GM12873 (cell line): ENCODE data around the gene YTHDF1.

Experiments
- TF ChIP-seq, protein P1 (sequence below): IDR thresholded peaks from 2 replicates; pipeline ENCODE4 v1.5.1; 2012; ENCODE audit warnings: low read depth, mild to moderate bottlenecking, moderate library complexity, low read length, control low read depth; ENCODE audit not compliant: insufficient read depth; ENCODE audit errors: missing control alignments

YTHDF1 gene

DNA sequence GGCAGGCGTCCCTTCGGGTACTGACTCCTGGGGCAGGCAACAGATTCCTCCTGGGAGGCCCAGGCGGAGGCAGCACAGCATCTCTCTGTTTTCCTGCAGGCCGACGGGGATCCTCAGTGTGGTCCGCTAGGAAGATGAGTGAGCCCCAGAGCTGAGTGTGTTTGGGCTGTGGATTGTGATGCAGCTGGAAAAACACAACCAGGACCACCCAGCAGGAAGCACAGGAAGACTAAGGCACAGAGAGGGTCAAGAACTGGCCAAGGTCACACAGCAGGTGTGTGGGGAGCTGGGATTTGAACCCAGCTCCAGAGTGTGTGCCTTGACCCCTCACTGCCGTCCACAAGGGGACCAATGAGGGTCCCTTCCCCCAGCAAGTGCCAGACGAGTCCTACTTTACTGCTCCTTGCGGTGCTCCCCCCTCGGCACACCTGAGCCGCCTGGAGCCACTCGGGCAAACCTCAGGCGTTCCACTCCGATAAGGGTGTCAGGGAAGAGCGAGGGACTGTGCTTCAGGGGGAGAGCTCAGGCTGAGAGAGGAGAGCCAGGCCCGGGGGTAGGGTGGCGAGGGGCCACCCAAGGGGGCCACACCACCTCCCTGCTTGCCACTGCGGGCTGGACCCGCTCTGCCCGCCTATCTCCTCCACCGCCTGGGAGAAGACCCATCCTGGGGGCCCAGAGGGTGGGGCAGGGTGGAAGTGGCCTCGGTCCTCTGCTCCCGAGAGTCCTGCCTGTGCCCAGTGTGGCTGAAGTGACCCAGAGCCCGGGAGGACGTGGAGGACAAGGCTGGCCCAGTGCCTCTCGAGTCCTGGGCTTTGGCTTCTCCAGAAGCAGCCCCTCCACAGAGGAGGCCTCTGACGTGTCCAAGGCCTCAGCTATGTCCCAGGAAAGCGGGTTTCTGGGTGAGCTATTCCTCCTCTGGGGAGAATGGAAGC is 63.3 kb downstream of the YTHDF1 start:
- TF ChIP-seq, protein P1, sequence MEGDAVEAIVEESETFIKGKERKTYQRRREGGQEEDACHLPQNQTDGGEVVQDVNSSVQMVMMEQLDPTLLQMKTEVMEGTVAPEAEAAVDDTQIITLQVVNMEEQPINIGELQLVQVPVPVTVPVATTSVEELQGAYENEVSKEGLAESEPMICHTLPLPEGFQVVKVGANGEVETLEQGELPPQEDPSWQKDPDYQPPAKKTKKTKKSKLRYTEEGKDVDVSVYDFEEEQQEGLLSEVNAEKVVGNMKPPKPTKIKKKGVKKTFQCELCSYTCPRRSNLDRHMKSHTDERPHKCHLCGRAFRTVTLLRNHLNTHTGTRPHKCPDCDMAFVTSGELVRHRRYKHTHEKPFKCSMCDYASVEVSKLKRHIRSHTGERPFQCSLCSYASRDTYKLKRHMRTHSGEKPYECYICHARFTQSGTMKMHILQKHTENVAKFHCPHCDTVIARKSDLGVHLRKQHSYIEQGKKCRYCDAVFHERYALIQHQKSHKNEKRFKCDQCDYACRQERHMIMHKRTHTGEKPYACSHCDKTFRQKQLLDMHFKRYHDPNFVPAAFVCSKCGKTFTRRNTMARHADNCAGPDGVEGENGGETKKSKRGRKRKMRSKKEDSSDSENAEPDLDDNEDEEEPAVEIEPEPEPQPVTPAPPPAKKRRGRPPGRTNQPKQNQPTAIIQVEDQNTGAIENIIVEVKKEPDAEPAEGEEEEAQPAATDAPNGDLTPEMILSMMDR, result no peak

DNA sequence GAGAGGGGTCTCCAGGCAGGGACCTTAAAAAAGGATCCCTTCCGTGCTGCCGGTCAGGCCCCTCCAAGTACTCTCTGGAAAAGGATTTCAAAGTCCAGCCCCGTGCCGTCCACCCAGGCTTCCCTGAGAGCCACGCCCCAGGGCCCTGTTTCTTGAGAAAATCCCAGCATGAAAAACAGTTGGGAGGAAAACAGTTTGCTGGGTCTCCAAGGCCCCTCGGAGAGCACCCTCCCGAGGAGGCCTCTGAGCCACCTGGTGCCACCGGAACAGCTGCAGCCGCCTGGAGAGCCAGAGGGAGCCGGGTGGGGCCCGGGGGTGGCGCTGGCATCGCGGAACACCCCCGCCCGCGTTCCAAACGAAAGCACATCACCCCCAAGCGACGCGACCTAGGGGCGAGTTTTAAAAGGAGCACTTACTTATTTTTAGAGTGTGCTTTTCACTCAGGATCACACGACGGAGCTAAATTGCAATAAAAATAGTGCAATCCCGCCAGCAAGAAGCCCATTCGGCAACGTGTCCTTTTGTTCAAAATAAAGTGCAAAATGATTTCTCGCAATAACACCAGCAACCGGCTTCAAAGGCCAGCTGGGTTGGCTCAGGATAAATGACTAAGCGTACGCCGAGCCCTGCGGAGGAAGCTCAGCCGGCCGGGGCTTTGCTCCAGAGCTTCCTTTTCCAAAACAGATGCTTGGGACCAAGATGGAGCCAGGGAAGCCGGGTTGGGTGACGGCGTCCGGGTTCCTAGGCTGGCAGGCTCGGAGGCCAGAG is 64.2 kb downstream of the YTHDF1 start:
- TF ChIP-seq, protein P1, result no peak

DNA sequence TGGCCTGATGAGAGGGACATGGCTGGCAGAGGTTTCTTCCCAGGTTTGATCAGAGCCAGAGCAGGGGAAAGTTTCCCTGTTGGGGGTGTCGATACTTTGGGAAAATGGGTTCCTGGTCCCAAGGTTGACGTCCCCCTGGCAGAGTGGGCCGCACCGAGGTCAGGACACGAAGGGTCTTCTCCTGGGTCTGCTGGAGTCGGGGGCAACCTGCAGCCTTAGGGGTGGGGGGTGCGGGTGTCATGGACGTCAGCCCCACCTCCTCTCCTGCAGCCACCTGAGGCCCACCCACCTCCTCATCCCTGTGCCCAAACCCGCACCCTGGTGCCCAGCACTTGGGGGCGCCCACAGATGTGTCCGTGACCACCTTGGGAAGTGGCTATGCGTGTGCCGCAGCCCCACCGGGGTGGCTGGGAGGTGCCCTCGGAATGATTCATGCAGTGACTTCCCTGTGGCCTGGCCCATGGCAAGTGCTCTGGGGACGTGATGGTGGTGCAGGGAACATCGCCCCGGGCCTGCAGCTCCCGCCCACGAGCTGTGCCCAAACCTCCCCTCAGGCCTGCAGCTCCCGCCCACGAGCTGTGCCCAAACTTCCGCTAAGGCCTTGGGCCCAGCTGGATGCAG is 64.9 kb downstream of the YTHDF1 start:
- TF ChIP-seq, protein P1, result no peak

DNA sequence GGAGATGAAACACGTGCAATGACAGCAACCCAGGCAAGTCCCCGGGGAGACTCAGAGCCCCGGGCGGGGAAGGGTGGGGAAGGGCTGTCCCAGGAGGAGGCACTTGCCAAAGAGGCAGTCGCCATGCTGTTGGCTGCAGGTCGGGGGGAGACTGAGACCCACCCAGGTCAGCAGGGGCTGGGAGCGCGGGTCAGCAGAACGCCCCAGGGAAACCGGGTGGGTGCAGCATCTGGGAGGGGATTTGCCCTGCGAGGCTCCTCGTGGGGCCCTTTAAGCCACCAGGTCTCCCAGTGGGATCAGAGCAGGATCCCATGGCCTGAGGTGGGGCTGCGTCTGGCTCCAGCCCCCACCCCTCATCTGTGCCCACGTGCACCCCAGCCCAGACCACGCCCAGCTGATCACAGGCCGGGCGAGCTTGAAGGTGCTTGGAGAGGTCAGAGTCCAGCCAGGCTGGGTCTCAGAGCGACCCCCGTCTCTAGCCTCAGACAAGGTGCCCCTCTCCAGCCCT is 65.5 kb downstream of the YTHDF1 start:
- TF ChIP-seq, protein P1, result no peak

DNA sequence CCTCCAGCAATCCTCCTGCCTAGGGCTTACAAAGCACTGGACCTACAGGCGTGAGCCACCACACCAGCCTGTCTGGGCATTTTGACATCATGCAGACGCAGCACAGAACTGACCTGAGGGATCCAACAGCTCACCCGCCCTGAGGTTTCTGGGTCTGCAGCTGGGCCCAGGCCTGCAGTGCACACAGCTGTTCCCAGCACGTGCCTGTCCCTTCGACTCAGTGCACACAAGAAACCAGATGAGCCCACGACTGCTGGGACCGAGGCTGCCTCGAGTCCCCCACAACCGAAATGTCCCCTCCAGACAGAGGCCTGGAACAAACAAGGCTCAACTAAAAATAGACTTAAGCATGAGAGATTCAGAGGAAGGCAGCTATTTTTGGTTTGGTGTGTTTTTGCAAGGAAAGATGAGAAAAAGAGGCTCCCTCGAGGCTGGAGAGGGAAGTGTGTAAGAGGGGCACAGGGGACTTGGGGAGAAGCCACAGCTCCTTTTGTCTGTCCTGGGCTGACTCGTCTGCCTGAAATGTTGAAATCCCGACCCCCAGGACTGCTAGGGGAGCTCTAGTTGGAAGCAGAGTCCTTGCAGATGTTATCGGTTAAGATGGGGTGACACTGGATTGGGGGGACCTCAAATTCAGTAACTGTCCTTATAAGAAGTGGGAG is 66.3 kb downstream of the YTHDF1 start:
- TF ChIP-seq, protein P1, result no peak

DNA sequence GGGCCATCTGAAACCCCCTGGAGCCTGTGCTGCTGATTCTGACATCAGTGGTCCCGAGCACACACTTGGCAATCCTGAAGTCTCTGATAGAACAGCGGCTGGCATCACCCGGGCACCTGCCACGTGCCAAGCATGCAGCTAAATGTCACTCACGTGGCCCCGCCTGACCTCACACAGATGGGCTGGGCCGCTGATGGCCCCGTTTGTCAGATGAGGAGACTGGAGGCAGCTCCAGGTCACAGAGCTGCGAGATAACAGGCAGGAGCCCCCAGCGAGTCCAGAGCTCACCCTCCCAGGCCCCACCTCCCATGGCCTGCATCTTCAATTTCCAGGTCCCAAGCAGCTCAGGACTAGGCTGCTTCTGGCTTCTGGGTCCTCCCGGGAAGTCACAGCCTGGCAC is 67.2 kb downstream of the YTHDF1 start:
- TF ChIP-seq, protein P1, result no peak
